ENCODE measurements around the gene SMAGP.

SMAGP gene

GRCh38 chr12:51197736-51198567, 72.3 kb downstream of the SMAGP start:
- in situ Hi-C loops (cut with MboI; ENCODE audit: low sequenced_read_pairs) = no loop called here

DNA sequence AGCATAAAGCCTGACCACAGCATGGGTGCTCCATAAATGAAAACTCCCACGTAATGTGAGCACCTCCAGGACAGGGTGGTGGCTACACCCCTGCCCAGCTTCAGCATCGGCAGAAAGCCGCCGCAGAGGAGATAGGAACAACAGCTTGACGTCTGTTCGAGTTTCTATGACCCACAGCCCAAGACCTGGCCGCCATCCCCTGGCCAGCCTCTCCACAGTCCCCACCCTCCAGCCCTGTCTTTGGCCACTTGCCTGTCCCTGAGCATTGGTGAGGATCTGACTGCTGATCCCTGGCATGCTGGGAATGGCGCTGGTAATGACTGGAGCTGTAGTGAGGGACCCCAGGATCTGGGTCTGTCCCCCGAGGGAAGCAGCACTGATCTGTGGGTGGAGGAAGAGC, 73.7 kb downstream of the SMAGP start:
- in situ Hi-C loops (cut with MboI; ENCODE audit: low sequenced_read_pairs) = no loop called here

DNA sequence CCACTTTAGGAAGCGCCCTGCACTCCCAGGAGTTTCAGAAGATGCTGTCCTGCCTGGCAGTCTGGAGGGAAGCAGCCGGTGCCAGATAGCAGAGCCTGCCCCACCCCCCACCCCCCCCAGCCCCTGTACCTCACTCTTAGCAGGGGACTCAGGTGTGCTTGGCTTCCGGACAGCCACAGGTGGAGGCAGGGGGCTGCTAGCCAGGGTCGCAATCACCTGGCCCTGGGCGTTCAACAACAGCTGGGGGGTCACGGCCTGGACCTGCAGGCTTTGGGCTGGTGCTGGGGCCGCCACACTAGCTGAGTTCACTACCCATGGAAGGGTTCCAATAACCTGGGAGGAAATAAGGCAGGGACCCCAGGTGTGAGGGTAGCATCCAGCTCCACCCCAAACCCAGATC, 74.4 kb downstream of the SMAGP start:
- in situ Hi-C loops (cut with MboI; ENCODE audit: low sequenced_read_pairs) = no loop called here
